Activated CD4-positive, alpha-beta T cell treated with anti-CD3 and anti-CD28 coated beads for 36 hours (primary cell): ENCODE measurements around the gene PPEF2. TPM values are rescaled to one million over a fixed set of nuclear protein-coding genes. Genes with fewer than 3 reads are reported as not detected.

Experiments used
- ATAC-seq: fragments of 200-7000 bp; cut with Tn5 transposase; one replicate; pipeline ENCODE4 v1.10.0; 2021; ENCODE audit warnings: mild to moderate bottlenecking, moderate library complexity
- CTCF ChIA-PET: fragments of 350-600 bp; sonication (Branson Sonifier 250); formaldehyde crosslinking; loops from one replicate; lab custom pipeline; 2021; ENCODE audit warnings: antibody characterized with exemption; lab: Charles Lee
- POLR2A ChIA-PET: fragments of 350-600 bp; sonication (Branson Sonifier 250); formaldehyde crosslinking; loops from one replicate; lab custom pipeline; 2021; ENCODE audit warnings: antibody characterized with exemption, inconsistent platforms; lab: Charles Lee
- DNase-seq: peaks from one replicate; pipeline ENCODE4 v3.0.0-alpha.2; 2020
- H3K27ac Mint-ChIP-seq: one replicate; pipeline ENCODE4 v1.8.0; 2021; ENCODE audit warnings: mixed read lengths
- H3K27me3 Mint-ChIP-seq: one replicate; pipeline ENCODE4 v1.8.0; 2021; ENCODE audit warnings: mixed read lengths
- H3K36me3 Mint-ChIP-seq: one replicate; pipeline ENCODE4 v1.8.0; 2021; ENCODE audit warnings: low read depth, mixed read lengths
- H3K4me1 Mint-ChIP-seq: one replicate; pipeline ENCODE4 v1.8.0; 2021; ENCODE audit warnings: mixed read lengths
- H3K4me3 Mint-ChIP-seq: one replicate; pipeline ENCODE4 v1.8.0; 2021; ENCODE audit warnings: mild to moderate bottlenecking, moderate library complexity, mixed read lengths
- H3K9me3 Mint-ChIP-seq: one replicate; pipeline ENCODE4 v1.8.0; 2021; ENCODE audit warnings: low read depth, mixed read lengths
- intact Hi-C, 2 experiments: fragments of 100-400 bp; cut with DNase I in 1 of 2; cut with micrococcal nuclease in 1 of 2; formaldehyde crosslinking; loops; one replicate each; pipeline versions ENCODE4 v1.14.2 to v1.15.1; 2022 to 2024; cut with DNase I, micrococcal nuclease
- total RNA-seq, 2 experiments: library from RNA; stranded (reverse); gene quantifications; one replicate each; pipeline ENCODE4 v1.2.3, GENCODE V29; 2021

Gene PPEF2
- total RNA-seq, 2 experiments from 2014 or later = 0.09 to 0.14 TPM

DNA sequence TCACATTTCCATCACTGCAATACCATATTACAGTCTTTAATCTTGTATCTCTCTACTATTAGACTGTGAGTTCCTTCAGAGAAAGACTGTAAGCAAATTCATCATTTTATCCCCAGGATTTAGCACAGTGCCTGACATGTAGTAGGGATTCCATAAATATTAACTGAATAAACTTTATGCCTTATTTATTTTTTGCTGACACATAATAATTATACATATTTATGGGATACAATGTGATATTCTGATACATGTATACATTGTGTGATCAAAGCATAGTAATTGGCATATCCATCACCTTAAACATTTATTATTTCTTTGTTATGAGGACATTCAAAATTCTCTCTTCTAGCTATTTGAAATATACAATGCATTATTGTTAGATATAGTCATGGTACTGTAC, 3.7 kb downstream of the PPEF2 start:
- CTCF ChIA-PET = no interaction called here
- DNase-seq (no peak), ATAC-seq (no peak)
- Mint-ChIP-seq H3K36me3 (no peaks in the 10 kb centered on the region), H3K9me3 (no peaks in the 10 kb centered on the region), H3K4me1 (no peaks in the 10 kb centered on the region), H3K4me3 (no peak overlapping the region), H3K27ac (no peak overlapping the region), H3K27me3 (peaks cover 3% of the 10 kb centered on the region)
- intact Hi-C loops = loop anchor here (5.0 kb wide), 2 partner anchors 169 to 189 kb away; no protein-coding TSS in a partner anchor
- POLR2A ChIA-PET = no interaction called here

DNA sequence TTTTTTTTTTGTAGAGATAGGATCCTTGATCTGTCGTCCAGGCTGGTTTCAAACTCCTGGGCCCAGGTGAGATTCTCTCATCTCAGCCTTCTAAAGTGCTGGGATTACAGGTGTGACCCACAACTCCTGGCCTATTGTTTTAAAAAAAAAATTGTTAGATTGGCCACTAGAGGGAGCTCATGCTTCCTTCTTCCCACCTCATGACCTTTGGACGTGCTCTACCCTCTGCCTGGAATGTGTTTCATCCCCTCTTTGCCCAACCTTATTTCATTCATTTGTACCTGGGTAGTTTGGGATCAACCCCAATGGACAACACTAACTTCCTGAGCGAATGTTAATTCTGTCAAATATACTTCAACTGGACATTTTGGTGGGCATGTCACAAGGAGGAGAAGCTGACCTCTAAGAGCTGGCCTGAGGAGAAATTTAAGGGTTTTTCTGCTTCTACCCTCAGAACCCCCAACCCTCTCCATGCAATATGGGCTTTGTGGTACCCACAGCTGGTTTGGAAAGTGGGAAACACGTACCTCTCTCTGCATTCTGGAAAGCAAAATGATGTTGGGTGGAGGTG, 6.4 kb downstream of the PPEF2 start:
- peak; percentile 64 for ATAC-seq
- no peaks in the 10 kb centered on the region for H3K27me3 Mint-ChIP-seq
- no peaks in the 10 kb centered on the region for H3K36me3 Mint-ChIP-seq
- ChIA-PET POLR2A (no interaction called here), CTCF (interaction anchor here (0.6 to 4.3 kb wide), 22 partner anchors 8 to 396 kb away, joined by 3 to 20 read pairs (median 3); partner anchors contain the start of gene NAAA)
- H3K9me3 Mint-ChIP-seq = no peaks in the 10 kb centered on the region
- H3K4me1 Mint-ChIP-seq = no peaks in the 10 kb centered on the region
- no peak overlapping the region for H3K27ac Mint-ChIP-seq
- intact Hi-C loops = loop anchor here (1.0 to 5.0 kb wide), 3 partner anchors 171 to 191 kb away; no protein-coding TSS in a partner anchor
- peak; percentile 17 for DNase-seq
- no peak overlapping the region for H3K4me3 Mint-ChIP-seq

DNA sequence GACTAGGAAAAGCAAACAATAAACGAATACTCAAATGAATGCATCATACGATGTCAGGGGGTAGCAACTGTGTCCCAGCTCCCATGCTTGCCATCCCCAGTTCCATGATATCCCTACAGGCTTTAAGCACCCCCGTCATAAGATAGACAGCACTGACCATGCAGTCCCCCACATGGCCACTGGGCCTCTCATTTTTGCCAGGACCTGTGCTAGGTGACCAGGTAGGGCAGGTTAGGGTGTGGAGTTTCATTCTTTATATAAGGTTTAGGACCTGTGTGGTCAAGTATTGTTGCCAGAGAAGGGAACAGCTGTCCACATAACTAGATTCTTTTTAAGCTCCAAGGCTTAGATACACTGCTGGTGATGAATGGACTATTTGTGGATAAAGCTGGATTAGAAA, 9.7 kb downstream of the PPEF2 start:
- DNase-seq = peak; percentile 14
- intact Hi-C loops = no loop called here
- Mint-ChIP-seq H3K27me3 (peaks cover 2% of the 10 kb centered on the region), H3K4me1 (no peaks in the 10 kb centered on the region), H3K9me3 (no peaks in the 10 kb centered on the region), H3K36me3 (no peaks in the 10 kb centered on the region), H3K27ac (no peak overlapping the region), H3K4me3 (no peak overlapping the region)
- CTCF ChIA-PET = interaction anchor here (0.7 to 1.4 kb wide), 4 partner anchors 13 to 128 kb away, joined by 3 to 6 read pairs (median 4); no protein-coding TSS in a partner anchor
- peak; percentile 36 for ATAC-seq
- POLR2A ChIA-PET = no interaction called here

DNA sequence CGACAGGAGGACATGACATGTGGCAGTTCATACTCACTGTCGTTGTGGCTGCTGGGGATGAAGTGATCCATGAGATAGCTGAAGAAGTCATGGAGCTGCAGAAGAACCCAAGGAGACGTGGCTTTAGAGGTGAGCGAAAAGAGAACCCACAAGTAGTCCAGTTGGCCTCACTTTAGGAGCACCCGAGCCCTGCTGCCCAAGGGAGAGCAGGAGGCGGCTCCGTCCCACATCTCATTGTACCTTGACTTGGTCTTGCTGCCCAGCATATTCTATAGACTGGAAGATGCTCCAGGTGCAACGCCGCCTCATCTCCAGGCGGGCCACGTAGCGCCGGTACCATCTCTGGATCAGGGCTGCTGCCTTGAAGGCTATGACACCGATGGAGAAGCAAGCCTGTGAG, 10.6 kb downstream of the PPEF2 start:
- intact Hi-C loops = no loop called here
- H3K27ac Mint-ChIP-seq = no peak overlapping the region
- ChIA-PET POLR2A (no interaction called here), CTCF (no interaction called here)
- H3K27me3 Mint-ChIP-seq = peaks cover 2% of the 10 kb centered on the region
- ATAC-seq = no peak
- no peaks in the 10 kb centered on the region for H3K4me1 Mint-ChIP-seq
- DNase-seq = no peak
- H3K36me3 Mint-ChIP-seq = no peaks in the 10 kb centered on the region
- H3K9me3 Mint-ChIP-seq = no peaks in the 10 kb centered on the region
- no peak overlapping the region for H3K4me3 Mint-ChIP-seq

DNA sequence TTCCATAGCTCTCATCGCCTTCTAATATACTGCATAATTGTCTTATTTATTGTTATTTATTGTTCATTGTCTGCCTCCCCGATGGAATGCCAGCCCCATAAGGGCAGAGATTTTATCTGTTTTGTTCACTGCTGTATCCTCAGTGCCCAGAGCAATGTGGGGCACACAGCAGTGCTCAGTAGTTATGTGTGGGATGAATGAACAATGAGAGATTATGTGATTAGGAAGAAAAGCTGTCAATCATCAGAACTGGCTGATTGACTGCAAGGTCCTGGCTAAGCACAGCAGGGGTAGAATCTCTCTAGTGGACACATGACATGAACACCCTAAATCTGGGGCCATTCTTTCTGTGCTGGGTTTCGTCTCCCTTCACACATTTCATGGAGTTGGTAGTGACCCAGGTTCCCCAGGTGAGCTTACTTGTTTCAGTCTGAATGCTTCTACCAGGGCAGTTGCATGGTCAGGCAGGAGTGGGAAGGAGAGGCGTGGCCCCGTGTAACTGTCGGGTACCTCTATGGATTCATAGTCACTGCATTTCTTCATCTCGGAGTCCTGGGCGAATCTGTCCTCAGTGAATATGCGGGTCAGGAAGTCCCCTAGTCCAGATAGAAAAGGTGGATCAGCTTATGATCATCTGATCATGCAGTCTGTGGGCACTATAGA, 12.6 kb downstream of the PPEF2 start:
- ChIA-PET POLR2A (no interaction called here), CTCF (interaction anchor here (1.0 kb wide), 1 partner anchor 24 kb away, joined by 4 read pairs; no protein-coding TSS in a partner anchor)
- Mint-ChIP-seq H3K4me1 (no peaks in the 10 kb centered on the region), H3K36me3 (no peaks in the 10 kb centered on the region), H3K27me3 (peaks cover 2% of the 10 kb centered on the region), H3K9me3 (no peaks in the 10 kb centered on the region), H3K4me3 (no peak overlapping the region), H3K27ac (no peak overlapping the region)
- no peak for ATAC-seq
- no peak for DNase-seq
- intact Hi-C loops = no loop called here

DNA sequence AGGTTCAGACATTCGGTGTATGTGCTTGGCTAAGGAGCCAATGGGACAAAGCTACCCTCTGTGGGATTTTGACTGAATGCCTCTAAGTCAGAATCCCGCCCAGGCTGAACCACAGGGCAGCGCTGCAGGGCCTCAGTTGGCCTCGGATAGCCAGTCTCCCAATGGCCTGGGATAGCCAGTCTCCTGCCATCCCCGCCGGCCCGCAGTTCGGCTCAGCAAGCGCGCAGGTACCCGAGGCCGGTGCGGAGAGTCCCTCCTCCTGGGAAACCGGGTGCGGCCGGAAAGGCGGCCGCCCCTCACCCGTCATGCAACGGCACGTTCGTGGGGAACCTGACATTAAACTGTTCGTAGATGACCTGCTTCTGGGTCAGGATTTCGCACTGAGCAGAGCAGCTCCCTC, 16.1 kb downstream of the PPEF2 start:
- H3K4me3 Mint-ChIP-seq = no peak overlapping the region
- H3K36me3 Mint-ChIP-seq = no peaks in the 10 kb centered on the region
- ChIA-PET CTCF (interaction anchor here (0.6 kb wide), 1 partner anchor 35 kb away, joined by 5 read pairs; no protein-coding TSS in a partner anchor), POLR2A (no interaction called here)
- intact Hi-C loops = no loop called here
- peaks cover 2% of the 10 kb centered on the region for H3K27me3 Mint-ChIP-seq
- H3K4me1 Mint-ChIP-seq = no peaks in the 10 kb centered on the region
- DNase-seq = no peak
- no peaks in the 10 kb centered on the region for H3K9me3 Mint-ChIP-seq
- no peak for ATAC-seq
- H3K27ac Mint-ChIP-seq = no peak overlapping the region

DNA sequence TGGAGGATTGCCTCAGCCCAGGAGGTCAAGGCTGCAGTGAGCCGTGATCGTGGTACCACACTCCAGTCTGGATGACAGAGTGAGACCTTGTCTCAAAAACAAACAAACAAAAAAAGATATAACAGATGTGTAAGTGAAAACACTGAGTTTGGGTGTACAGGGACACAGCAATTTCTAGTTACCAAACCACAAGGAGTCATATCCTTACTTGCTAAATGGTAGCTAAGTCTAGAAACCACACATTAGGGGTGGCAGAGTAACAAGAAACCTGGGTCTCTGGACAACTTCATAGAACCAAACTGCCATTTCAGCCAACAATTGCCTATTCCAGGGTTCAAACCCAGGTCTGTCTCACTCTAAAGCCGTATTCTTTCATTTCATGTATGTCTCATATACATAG, 20.8 kb downstream of the PPEF2 start:
- intact Hi-C loops = no loop called here
- CTCF ChIA-PET = interaction anchor here (0.6 to 1.4 kb wide), 3 partner anchors 11 to 355 kb away, joined by 3 to 4 read pairs (median 3); no protein-coding TSS in a partner anchor
- POLR2A ChIA-PET = no interaction called here
- H3K4me1 Mint-ChIP-seq = no peaks in the 10 kb centered on the region
- H3K4me3 Mint-ChIP-seq = no peak overlapping the region
- DNase-seq (no peak), ATAC-seq (no peak)
- no peaks in the 10 kb centered on the region for H3K9me3 Mint-ChIP-seq
- no peaks in the 10 kb centered on the region for H3K27me3 Mint-ChIP-seq
- H3K36me3 Mint-ChIP-seq = no peaks in the 10 kb centered on the region
- H3K27ac Mint-ChIP-seq = no peak overlapping the region

DNA sequence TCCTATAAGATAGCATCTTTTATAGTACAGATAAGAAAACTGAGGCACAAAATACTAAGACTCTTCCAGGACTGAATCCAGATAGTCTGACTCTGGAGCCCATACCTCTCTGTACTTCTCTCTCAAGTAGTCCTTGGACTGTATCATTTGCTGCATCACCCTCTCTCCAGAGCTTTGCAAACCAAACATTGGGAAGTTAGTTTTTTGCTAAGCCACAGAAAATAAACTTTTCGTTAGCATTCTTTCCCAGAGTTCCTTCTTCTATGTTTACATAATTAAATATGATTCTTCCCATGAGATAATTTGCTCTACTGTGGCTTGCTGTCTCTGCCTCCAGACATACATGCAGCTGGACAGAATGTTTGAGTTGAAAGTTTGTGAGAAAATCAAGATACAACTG, 22.0 kb downstream of the PPEF2 start:
- Mint-ChIP-seq H3K27me3 (no peaks in the 10 kb centered on the region), H3K4me3 (no peak overlapping the region), H3K9me3 (no peaks in the 10 kb centered on the region), H3K4me1 (no peaks in the 10 kb centered on the region), H3K27ac (no peak overlapping the region), H3K36me3 (no peaks in the 10 kb centered on the region)
- intact Hi-C loops = no loop called here
- no peak for ATAC-seq
- ChIA-PET POLR2A (no interaction called here), CTCF (no interaction called here)
- DNase-seq = no peak

DNA sequence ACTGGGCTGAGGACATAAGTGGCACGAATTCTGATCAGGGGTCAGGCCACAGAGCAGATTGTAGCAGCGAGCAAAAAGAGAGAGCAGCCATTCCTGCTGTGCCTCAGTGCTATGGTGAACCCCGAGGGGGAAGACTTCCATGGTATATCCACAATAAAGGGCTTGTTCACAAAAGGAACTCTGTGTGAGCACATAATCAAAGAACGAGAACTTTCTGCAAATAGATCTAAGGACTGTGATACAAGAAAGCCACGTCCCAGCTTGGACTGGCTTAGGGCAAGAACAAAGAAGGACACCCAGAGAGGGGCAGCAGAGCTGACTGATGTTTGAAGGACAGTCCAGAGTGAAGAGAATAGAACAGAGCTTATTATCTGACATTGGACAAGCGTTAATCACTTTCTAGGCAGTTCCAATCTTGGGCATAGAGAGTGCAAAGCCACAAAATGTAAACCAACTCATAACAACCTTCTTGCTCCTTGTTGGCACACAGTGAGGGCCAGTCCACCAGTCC, 24.0 kb downstream of the PPEF2 start:
- H3K36me3 Mint-ChIP-seq = no peaks in the 10 kb centered on the region
- ChIA-PET POLR2A (no interaction called here), CTCF (interaction anchor here (1.0 to 1.5 kb wide), 3 partner anchors 15 to 19 kb away, joined by 3 to 5 read pairs (median 4); no protein-coding TSS in a partner anchor)
- no peak for DNase-seq
- no peak overlapping the region for H3K27ac Mint-ChIP-seq
- no peaks in the 10 kb centered on the region for H3K4me1 Mint-ChIP-seq
- H3K9me3 Mint-ChIP-seq = no peaks in the 10 kb centered on the region
- H3K27me3 Mint-ChIP-seq = no peaks in the 10 kb centered on the region
- H3K4me3 Mint-ChIP-seq = no peak overlapping the region
- intact Hi-C loops = no loop called here
- ATAC-seq = no peak

DNA sequence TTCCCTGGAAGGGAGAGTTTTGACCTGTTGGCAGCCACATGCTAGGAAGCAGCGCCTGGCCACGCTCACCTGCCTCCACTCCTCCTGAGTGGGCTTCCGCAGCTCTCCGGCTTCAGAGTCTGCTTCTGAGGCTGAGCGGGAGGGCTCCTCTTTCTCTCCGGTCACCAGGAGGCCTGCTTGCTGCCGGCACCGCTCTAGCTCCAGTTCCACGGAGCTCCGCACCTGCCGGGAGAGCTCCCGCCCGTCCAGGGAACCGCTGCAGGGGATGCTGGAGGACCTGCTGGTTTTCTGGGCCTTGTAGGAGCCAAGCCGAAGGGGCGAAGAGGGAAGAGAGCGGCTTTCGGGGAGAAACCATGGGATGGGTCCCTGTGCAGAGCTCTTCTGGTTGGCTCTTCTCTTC, 26.0 kb downstream of the PPEF2 start:
- Mint-ChIP-seq H3K9me3 (no peaks in the 10 kb centered on the region), H3K27ac (no peak overlapping the region), H3K36me3 (no peaks in the 10 kb centered on the region), H3K4me1 (no peaks in the 10 kb centered on the region), H3K27me3 (no peaks in the 10 kb centered on the region), H3K4me3 (no peak overlapping the region)
- ChIA-PET CTCF (interaction anchor here (1.1 kb wide), 1 partner anchor 20 kb away, joined by 3 read pairs; no protein-coding TSS in a partner anchor), POLR2A (no interaction called here)
- DNase-seq (no peak), ATAC-seq (no peak)
- intact Hi-C loops = no loop called here

DNA sequence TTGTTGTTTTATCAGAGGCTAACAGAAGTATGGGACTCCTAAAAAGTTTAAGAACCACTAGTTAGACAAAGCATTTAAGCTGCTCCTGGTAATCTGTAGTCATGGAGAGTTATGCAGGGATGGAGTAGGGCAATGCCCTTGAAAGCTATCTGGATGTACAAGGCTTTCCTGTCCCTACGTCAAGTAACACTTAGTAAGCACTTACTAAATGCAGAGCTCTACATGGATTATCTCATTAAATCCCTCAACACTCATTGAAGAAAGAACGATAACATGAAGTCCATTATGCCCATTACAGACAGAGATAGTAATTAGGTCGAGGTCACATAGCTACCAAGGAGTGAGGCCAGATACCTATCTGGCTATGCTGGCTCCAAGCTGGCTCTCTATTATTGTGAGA, 33.2 kb downstream of the PPEF2 start:
- CTCF ChIA-PET = interaction anchor here (1.0 to 1.2 kb wide), 2 partner anchors 10 to 23 kb away, joined by 3 read pairs; no protein-coding TSS in a partner anchor
- no peaks in the 10 kb centered on the region for H3K27me3 Mint-ChIP-seq
- POLR2A ChIA-PET = no interaction called here

More for the DNA sequence above, 33.2 kb downstream of the PPEF2 start:
- DNase-seq (no peak), ATAC-seq (no peak)
- no peaks in the 10 kb centered on the region for H3K9me3 Mint-ChIP-seq
- no peaks in the 10 kb centered on the region for H3K4me1 Mint-ChIP-seq
- no peak overlapping the region for H3K27ac Mint-ChIP-seq
- intact Hi-C loops = no loop called here
- no peak overlapping the region for H3K4me3 Mint-ChIP-seq
- no peaks in the 10 kb centered on the region for H3K36me3 Mint-ChIP-seq
